Sigmoid colon (tissue), 7 donors: Measurements from ENCODE around the gene CCDC63. TPM values are rescaled to one million over a fixed set of nuclear protein-coding genes. Genes with fewer than 3 reads are reported as not detected.
"Not testable (repeated sequence)": the region's sequence is repeated elsewhere in the genome, so short reads cannot be mapped to it uniquely, and the experiment has no call there.

ENCODE experiments used
- DNase-seq: peaks from one replicate; pipeline ENCODE4 v3.0.0-alpha.2; 2019
- H3K27ac ChIP-seq, 4 donors: fragments of 200-600 bp; sonication (generic); one replicate each; pipeline ENCODE4 v1.5.1; 2016 to 2019; ENCODE audit warnings: mild to moderate bottlenecking in 1 of 4
- H3K27me3 ChIP-seq, 3 donors: fragments of 200-600 bp; sonication (generic); one replicate each; pipeline ENCODE4 v1.5.1; 2019; ENCODE audit warnings: mild to moderate bottlenecking in 1 of 3
- H3K36me3 ChIP-seq, 4 donors: fragments of 200-600 bp; sonication (generic); one replicate each; pipeline ENCODE4 v1.5.1; 2016 to 2019
- H3K4me1 ChIP-seq, 4 donors: fragments of 200-600 bp; sonication (generic); one replicate each; pipeline ENCODE4 v1.5.1; 2017 to 2019
- H3K4me3 ChIP-seq, 4 donors: fragments of 200-600 bp; sonication (generic); one replicate each; pipeline ENCODE4 v1.5.1; 2017 to 2019; ENCODE audit warnings: mild to moderate bottlenecking in 2 of 4, moderate library complexity in 1 of 4
- H3K9me3 ChIP-seq, 4 donors: fragments of 200-600 bp in 3 of 4; sonication (generic) in 3 of 4; one replicate each; pipeline versions ENCODE4 v1.5.1 to v1.6.1; 2013 to 2019
- CTCF ChIP-seq, 4 experiments: fragments of 450-650 bp in 3 of 4; fragments of 200-600 bp in 1 of 4; IDR thresholded peaks; one replicate each; pipeline ENCODE4 v1.5.1; 2016 to 2019; ENCODE audit warnings: antibody characterized with exemption in 4 of 4, mild to moderate bottlenecking in 3 of 4, moderate library complexity in 2 of 4
- EP300 ChIP-seq, 4 donors: sonication (generic); formaldehyde crosslinking; IDR thresholded peaks; one replicate each; pipeline ENCODE4 v1.6.1; 2017; ENCODE audit warnings: antibody characterized with exemption in 4 of 4
- POLR2A ChIP-seq, 2 donors: fragments of 450-650 bp; IDR thresholded peaks; one replicate each; pipeline ENCODE4 v1.6.1; 2016; ENCODE audit warnings: antibody characterized with exemption in 2 of 2, mild to moderate bottlenecking in 2 of 2, moderate library complexity in 2 of 2
- POLR2AphosphoS5 ChIP-seq, 4 donors: sonication (generic); formaldehyde crosslinking; IDR thresholded peaks; one replicate each; pipeline ENCODE4 v1.6.1; 2017; ENCODE audit warnings: antibody characterized with exemption in 4 of 4
- WGBS, 2 donors: extraction: QIAGEN DNeasy Blood & Tissue Kit; methylation state at CpG; one replicate each; pipeline ENCODE4 v1.1.7; 2013; 5-methylcytosine and 5-hydroxymethylcytosine counted together
- intact Hi-C: fragments of 100-400 bp; cut with DNase I; formaldehyde crosslinking; loops from one replicate; pipeline ENCODE4 v1.15.1; 2023
- polyA plus RNA-seq, 3 donors: library from polyadenylated mRNA; stranded (reverse); fragments of 200-250 nt; gene quantifications; one replicate each; pipeline ENCODE4 v1.2.3, GENCODE V29; 2013
- total RNA-seq, 4 donors: library from RNA; depleted of rRNA; stranded (reverse); fragments of >200 nt; gene quantifications; one replicate each; pipeline ENCODE4 v1.1.0, GENCODE V29; 2016
- donor health status: healthy with polysubstance abuse.
- donor health status: Bipolar disorder and iron deficiency.
- donor health status: healthy.

CCDC63 gene
- total and polyA plus RNA-seq, 7 donors = not detected

DNA sequence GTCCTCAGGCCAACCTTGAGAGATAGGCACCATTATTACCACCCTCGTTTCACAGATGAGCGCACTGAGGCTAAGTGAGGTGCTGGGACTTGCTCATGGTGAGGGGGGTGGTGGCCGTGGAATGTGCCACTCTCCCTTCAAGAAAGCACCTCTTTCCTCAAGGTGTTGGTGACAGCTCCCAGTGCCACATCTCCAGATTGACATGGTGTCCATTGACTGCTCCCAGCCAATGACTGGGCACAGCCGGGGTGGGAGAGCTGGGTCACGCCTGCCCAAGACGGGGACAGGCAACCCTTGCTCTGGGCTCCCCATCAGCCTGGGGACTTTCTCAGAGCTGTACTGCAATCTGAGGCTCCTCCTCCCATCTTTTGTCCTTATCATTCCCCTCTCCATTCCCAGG is 94.6 kb downstream of the CCDC63 start:
- H3K27ac ChIP-seq = no peak overlapping the region
- WGBS, 2 donors = 88 to 90% methylated on average over 6 of the region's 6 CpGs
- H3K36me3 ChIP-seq = no peaks in the 10 kb centered on the region
- H3K4me1 ChIP-seq = peaks cover 0 to 5% (median 0%) of the 10 kb centered on the region in 4 donors
- no peak overlapping the region for H3K4me3 ChIP-seq
- DNase-seq = no peak
- intact Hi-C loops = no loop called here
- TF ChIP-seq CTCF (IDR thresholded peaks at IDR 0.05) (no peak), POLR2A (IDR thresholded peaks at IDR 0.05) (no peak), EP300 (IDR thresholded peaks at IDR 0.05) (no peak), POLR2AphosphoS5 (IDR thresholded peaks at IDR 0.05) (no peak)
- H3K9me3 ChIP-seq = peaks cover 4 to 9% (median 5%) of the 10 kb centered on the region in 4 donors
- H3K27me3 ChIP-seq = peaks cover 0 to 17% (median 0%) of the 10 kb centered on the region in 3 donors

DNA sequence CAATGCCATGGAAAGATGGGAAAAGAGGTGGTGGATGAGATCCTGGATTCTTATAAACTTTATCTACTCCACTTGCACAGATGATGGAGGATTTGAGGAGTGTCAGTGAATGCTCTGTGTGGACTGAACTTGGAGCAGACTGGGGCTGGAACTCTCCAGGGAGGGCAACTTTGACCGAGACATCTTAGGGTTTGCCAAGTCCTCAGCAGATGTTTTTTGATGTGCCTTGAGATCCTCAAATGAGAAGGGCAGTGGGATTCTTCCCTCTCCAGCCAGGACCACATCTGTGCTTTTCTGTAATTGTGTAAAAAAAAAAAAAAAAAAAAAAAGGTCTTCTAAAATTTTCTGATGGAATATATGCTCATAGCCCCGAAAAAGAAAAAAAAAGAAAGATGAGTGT is 96.6 kb downstream of the CCDC63 start:
- no peaks in the 10 kb centered on the region for H3K4me1 ChIP-seq
- H3K9me3 ChIP-seq = peaks cover 6 to 9% (median 9%) of the 10 kb centered on the region in 4 donors
- DNase-seq = no peak
- H3K4me3 ChIP-seq = no peak overlapping the region
- no peak for TF ChIP-seq POLR2A (IDR thresholded peaks at IDR 0.05)
- TF ChIP-seq CTCF (IDR thresholded peaks at IDR 0.05) = no peak
- TF ChIP-seq EP300 (IDR thresholded peaks at IDR 0.05) = no peak
- no peak for TF ChIP-seq POLR2AphosphoS5 (IDR thresholded peaks at IDR 0.05)
- H3K36me3 ChIP-seq = no peaks in the 10 kb centered on the region
- intact Hi-C loops = no loop called here
- WGBS, 2 donors = 69 to 74% methylated on average over 2 of the region's 2 CpGs
- H3K27me3 ChIP-seq = peaks cover 0 to 5% (median 0%) of the 10 kb centered on the region in 3 donors
- no peak overlapping the region for H3K27ac ChIP-seq

- H3K27me3 ChIP-seq = no peaks in the 10 kb centered on the region
- no peak for TF ChIP-seq POLR2A (IDR thresholded peaks at IDR 0.05)
- intact Hi-C loops = no loop called here
- no peak overlapping the region for H3K27ac ChIP-seq
- no peak for DNase-seq
- H3K4me1 ChIP-seq = no peaks in the 10 kb centered on the region
- no peak overlapping the region for H3K4me3 ChIP-seq
- H3K36me3 ChIP-seq = no peaks in the 10 kb centered on the region
- 49 to 74% methylated on average over 2 of the region's 2 CpGs for WGBS, 2 donors
- peaks cover 6 to 9% (median 9%) of the 10 kb centered on the region in 4 donors for H3K9me3 ChIP-seq
These were observed 101.3 kb downstream of the CCDC63 start for GRCh38 chr12:110948041-110948440.

DNA sequence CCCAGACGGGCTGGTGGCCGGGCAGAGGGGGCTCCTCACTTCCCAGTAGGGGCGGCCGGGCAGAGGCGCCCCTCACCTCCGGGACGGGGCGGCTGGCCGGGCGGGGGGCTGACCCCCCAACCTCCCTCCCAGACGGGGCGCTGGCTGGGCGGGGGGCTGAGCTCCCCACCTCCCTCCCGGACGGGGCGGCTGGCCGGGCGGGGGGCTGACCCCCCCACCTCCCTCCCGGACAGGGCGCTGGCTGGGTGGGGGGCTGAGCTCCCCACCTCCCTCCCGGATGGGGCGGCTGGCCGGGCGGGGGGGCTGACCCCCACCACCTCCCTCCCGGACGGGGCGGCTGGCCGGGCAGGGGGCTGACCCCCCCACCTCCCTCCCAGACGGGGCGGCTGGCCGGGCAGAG is 103.7 kb downstream of the CCDC63 start:
- intact Hi-C loops, H3K36me3 ChIP-seq, H3K27ac ChIP-seq, H3K4me1 ChIP-seq, H3K4me3 ChIP-seq, DNase-seq, H3K9me3 ChIP-seq, H3K27me3 ChIP-seq: not testable (repeated sequence)
- WGBS, 2 donors = 96% methylated on average over 29 to 30 of the region's 31 CpGs

GRCh38 chr12:110950867-110951266 is 104.1 kb downstream of the CCDC63 start:
- WGBS, 2 donors = 96% methylated on average over 23 to 24 of the region's 31 CpGs
- H3K27ac ChIP-seq, H3K27me3 ChIP-seq, H3K4me1 ChIP-seq, H3K36me3 ChIP-seq, intact Hi-C loops, H3K4me3 ChIP-seq, H3K9me3 ChIP-seq, DNase-seq: not testable (repeated sequence)

Other genes with a start within 250 kb of the CCDC63 start
- gene TCTN1, start 232.9 kb upstream of the CCDC63 start, total RNA-seq = 10 to 100 TPM; 34.6 to 38.6 (median 35.6) TPM
- gene TCTN1, start 232.9 kb upstream of the CCDC63 start, polyA plus RNA-seq = 1 to 10 TPM in 2 of 3 donors, under 1 TPM in 1; 0.92 to 8.7 (median 6.6) TPM
- gene HVCN1, start 157.9 kb upstream of the CCDC63 start, total RNA-seq = 1 to 10 TPM; 3.8 to 9.7 (median 6.6) TPM
- gene HVCN1, start 157.9 kb upstream of the CCDC63 start, polyA plus RNA-seq = 10 to 100 TPM in 1 of 3 donors, 1 to 10 TPM in 2; 1.8 to 26.3 (median 4.2) TPM
- gene PPP1CC, start 104.1 kb upstream of the CCDC63 start, total RNA-seq = 100 to 1,000 TPM; 140 to 208 (median 171) TPM
- gene PPP1CC, start 104.1 kb upstream of the CCDC63 start, polyA plus RNA-seq = 100 to 1,000 TPM; 107 to 272 (median 153) TPM
- not detected for gene MYL2, start 73.6 kb downstream of the CCDC63 start, total RNA-seq
- 10 to 100 TPM in 2 of 3 donors, 1 to 10 TPM in 1; 4.2 to 22.8 (median 19.0) TPM for gene MYL2, start 73.6 kb downstream of the CCDC63 start, polyA plus RNA-seq
- under 1 TPM; 0.16 to 0.81 (median 0.46) TPM for gene CUX2, start 187.2 kb downstream of the CCDC63 start, total RNA-seq
- under 1 TPM in 1 of 3 donors, not detected in 2; 0.12 TPM for gene CUX2, start 187.2 kb downstream of the CCDC63 start, polyA plus RNA-seq